Gastroesophageal sphincter (tissue), 3 donors: ENCODE results near the gene DECR2.

Source experiments
- CTCF ChIP-seq, 4 experiments: fragments of 200-600 bp in 2 of 4; fragments of 450-650 bp in 2 of 4; sonication (generic) in 1 of 4; IDR thresholded peaks; one replicate each; pipeline ENCODE4 v1.5.1; 2017 to 2019; ENCODE audit warnings: antibody characterized with exemption in 4 of 4, mild to moderate bottlenecking in 2 of 4, moderate library complexity in 2 of 4
- POLR2A ChIP-seq, 2 donors: fragments of 450-650 bp; IDR thresholded peaks; one replicate each; pipeline ENCODE4 v1.6.1; 2017; ENCODE audit warnings: antibody characterized with exemption in 2 of 2, mild to moderate bottlenecking in 2 of 2, moderate library complexity in 1 of 2

GRCh38 chr16:366476-366875 is 35.2 kb upstream of the DECR2 start:
- TF ChIP-seq POLR2A (IDR thresholded peaks at IDR 0.05) (no peak), CTCF (IDR thresholded peaks at IDR 0.05) (no peak)
